ENCODE results near the gene ANKRD50.
A peak's percentile ranks its signal among the peaks of the same experiment; 100 is the strongest.

ANKRD50 gene

GRCh38 chr4:124712372-124713184 is at the start of gene ANKRD50:
TSS of gene ANKRD50 (minus strand) at chr4:124712732. CDS start at chr4:124710511, 2,221 bp downstream.
- peak; percentile 6 to 35 for DNase-seq (ENCODE audit: low read depth in 1 of 2, low spot score in 1 of 2)

DNA sequence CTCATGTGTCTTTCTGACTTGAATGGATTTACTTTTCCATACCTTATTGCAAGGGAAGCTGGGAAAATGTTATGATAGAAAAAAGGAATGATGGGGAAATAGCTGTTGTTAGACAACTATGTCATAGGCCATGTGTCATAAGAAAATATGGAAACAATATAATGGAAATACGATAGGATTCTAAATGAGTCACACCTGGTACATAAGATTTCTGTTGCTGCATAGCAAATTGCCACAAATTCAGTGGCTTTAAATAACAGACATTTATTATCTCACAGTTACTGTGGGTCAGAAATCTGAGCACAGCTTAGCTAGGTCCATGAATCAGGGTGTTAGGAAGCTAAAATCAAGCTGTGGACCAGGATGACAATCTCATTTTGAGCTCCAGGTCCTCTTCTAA is 44.6 kb upstream of the ANKRD50 start:
- no peak for DNase-seq (ENCODE audit: low read depth in 1 of 2, low spot score in 1 of 2)

DNA sequence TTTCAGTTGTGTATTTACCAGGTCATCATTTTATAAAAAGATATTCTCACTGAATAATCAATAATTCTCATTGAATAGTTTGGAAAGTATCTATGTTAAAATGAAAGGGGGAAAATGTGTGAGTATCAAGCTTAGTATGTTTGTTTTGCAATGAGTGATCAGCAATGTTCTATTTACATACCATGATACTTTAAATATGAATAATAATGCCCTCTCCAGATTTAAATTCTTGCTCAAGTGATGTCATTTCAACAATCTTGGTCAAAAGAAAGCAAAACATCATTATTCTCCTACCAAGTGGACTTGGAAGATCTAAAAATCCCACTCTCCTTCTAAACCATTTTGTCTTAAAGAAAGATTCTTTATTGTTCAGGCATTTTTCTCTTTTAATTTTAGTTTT is 42.1 kb upstream of the ANKRD50 start:
- no peak for DNase-seq (ENCODE audit: low read depth in 1 of 2, low spot score in 1 of 2)

DNA sequence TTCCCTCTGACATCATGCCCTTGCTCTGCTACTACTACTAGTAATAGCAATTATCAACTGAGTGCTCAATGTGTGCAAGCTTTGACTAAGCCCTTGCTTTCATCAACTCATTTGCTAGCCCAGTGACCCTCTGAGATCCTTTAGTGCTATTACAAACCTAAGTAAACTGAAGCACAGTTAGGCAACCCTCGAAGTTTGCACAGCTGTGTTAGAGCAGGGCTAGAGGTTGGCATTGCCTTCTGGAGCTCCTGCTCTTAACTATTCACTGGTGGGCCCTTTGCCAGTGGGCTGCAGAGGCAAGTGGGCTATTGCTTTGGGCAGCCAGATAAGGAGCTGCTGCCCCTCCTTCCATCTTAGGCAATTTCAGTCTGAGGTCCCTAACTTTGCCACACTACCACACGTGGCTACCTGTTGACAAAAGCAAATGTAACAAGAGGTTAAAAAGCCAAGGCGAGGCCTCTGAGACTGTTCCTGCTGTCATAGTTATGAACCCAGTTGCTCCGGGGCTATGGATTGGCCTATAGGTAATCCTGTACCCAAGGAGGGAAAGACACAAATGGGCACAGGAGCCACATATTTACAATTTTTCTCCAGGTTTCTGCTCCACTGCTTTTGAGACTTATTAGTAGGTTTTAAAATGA is 41.5 kb upstream of the ANKRD50 start:
- no peak for DNase-seq (ENCODE audit: low read depth in 1 of 2, low spot score in 1 of 2)

DNA sequence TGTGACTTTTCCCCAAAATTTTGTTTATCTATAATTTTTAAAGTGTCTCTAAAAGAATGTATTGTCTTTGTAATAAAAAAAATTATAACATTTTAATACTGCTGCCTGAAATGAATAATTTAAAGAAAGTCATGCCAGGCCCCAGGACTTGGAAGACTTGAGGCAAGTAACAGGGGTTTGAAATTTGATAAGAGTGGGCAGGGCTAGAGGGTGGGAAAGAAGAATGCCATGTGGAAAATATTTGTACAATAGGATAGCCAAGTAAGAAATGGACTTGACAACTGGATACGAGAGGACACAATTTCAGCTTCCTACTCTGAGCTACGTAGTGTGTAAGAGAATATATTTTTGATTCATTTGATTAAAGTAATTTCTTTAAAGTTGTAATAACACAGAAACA is 36.9 kb upstream of the ANKRD50 start:
- no peak for DNase-seq (ENCODE audit: low read depth in 1 of 2, low spot score in 1 of 2)

DNA sequence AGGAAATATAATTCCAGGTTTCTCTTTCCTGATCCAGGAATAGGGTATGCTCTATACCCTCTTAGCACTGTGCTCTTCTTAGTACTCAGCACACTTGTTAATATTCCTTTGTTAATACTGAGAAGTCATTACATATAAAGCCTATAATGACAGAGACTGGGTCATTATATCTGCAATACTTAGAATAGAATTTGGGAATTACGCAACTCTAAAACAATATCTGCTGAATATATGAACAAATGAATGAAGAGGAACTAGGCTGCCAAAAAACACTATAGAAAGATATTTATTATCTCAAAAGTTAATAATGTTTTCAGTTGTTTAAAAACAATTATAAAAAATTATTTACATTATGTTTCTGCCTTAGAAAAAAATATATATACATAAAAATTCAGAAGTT is 36.4 kb upstream of the ANKRD50 start:
- DNase-seq (ENCODE audit: low read depth in 1 of 2, low spot score in 1 of 2), result no peak

GRCh38 chr4:124745985-124746801 is 33.7 kb upstream of the ANKRD50 start:
- no peak for DNase-seq (ENCODE audit: low read depth in 1 of 2, low spot score in 1 of 2)

- DNase-seq (ENCODE audit: low read depth in 1 of 2, low spot score in 1 of 2), result no peak
Measured at GRCh38 chr4:124743711-124744110, 31.2 kb upstream of the ANKRD50 start.

DNA sequence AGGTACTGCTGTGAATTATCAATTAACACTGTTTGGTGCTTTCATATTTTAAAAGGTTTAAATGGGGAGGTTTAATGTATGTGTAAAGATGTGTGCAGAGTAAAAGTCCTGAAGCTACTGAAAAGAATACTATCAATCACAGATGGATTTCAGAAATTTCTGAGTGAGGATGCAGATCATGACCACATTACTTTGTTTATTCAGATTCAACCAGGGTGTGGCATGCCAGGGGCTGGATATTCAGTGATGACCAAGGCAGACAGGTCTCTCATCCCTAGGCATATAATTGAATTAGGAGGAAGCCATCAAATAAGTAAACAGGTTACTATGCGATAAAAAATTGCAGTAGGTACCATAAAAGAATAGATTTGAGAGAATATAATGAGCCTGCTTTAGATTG is 28.0 kb upstream of the ANKRD50 start:
- DNase-seq (ENCODE audit: low read depth in 1 of 2, low spot score in 1 of 2), result no peak

GRCh38 chr4:124738994-124739393 is 26.5 kb upstream of the ANKRD50 start:
- no peak for DNase-seq (ENCODE audit: low read depth in 1 of 2, low spot score in 1 of 2)

- DNase-seq (ENCODE audit: low read depth in 1 of 2, low spot score in 1 of 2), result no peak
Measured at GRCh38 chr4:124737619-124738018, 25.1 kb upstream of the ANKRD50 start.

DNA sequence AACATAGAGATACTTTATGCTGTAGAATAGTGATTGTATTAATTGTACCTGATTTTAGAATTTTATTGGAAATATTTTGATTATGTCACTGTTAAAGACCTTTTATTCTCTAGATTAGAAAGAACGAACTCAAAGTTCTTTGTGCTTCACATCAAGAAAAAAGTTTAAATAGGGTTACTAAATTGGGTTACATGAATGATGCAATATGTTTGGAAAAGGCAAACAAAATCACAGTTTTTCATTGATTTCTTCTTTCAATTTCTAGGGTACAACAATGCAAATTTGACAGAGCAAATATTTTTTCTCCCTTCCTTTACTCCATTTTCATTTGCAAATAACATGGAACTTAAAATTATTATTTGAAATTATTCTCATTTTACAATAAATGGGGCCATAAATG is 24.0 kb upstream of the ANKRD50 start:
- no peak for DNase-seq (ENCODE audit: low read depth in 1 of 2, low spot score in 1 of 2)

- DNase-seq (ENCODE audit: low read depth in 1 of 2, low spot score in 1 of 2), result no peak
Measured at GRCh38 chr4:124727331-124727890, 14.9 kb upstream of the ANKRD50 start.

- no peak for DNase-seq (ENCODE audit: low read depth in 1 of 2, low spot score in 1 of 2)
Measured at GRCh38 chr4:124726269-124726668, 13.7 kb upstream of the ANKRD50 start.

- no peak for DNase-seq (ENCODE audit: low read depth in 1 of 2, low spot score in 1 of 2)
Measured at GRCh38 chr4:124722071-124722470, 9.5 kb upstream of the ANKRD50 start.

GRCh38 chr4:124717101-124717500 is 4.6 kb upstream of the ANKRD50 start:
- no peak for DNase-seq (ENCODE audit: low read depth in 1 of 2, low spot score in 1 of 2)

- no peak for DNase-seq (ENCODE audit: low read depth in 1 of 2, low spot score in 1 of 2)
Measured at GRCh38 chr4:124713185-124713592, 657 bp upstream of the ANKRD50 start.

- peak in 1 of 2 donors; percentile 1 for DNase-seq (ENCODE audit: low read depth in 1 of 2, low spot score in 1 of 2)
Measured at GRCh38 chr4:124711471-124712371, 811 bp downstream of the ANKRD50 start.

- no peak for DNase-seq (ENCODE audit: low read depth in 1 of 2, low spot score in 1 of 2)
Measured at GRCh38 chr4:124710911-124711310, 1.6 kb downstream of the ANKRD50 start.

DNA sequence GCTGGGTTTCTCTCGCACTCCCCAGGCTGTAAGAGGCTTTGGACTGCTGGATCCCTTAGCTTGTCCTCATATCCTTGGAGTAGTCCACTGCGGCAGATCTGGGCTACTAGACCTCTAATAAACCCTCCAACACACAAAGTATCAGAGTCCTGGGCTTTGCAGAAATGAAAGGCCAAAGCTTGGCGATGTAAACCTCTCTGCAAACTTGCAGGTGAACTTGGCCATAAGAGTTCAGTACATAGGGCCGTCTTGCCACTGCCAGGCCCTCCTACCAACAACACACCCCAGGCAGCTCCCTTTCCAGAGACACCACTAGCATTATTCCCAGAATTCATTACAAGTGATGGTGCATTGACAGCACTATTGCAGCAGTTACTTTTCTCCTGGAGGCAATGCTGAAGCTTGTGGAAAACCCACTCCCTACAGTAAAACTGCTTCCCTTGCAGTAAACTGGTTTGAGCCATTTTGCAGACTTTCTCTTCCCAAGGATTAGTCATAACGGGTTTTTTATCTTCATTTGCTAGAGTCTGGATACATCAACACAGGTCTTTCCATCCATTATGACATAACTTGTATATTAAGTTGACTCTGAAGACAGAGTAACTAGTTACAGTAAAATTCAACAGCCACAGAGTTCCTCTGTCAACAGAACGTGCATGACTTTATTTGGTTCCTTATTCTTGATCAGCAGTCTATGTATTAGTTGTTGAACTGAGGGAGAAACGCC is 2.4 kb downstream of the ANKRD50 start:
- no peak for DNase-seq (ENCODE audit: low read depth in 1 of 2, low spot score in 1 of 2)
